Measurements from ENCODE around the gene EARS2.
"Not testable (repeated sequence)": the region's sequence is repeated elsewhere in the genome, so short reads cannot be mapped to it uniquely, and the experiment has no call there.

EARS2 gene

DNA sequence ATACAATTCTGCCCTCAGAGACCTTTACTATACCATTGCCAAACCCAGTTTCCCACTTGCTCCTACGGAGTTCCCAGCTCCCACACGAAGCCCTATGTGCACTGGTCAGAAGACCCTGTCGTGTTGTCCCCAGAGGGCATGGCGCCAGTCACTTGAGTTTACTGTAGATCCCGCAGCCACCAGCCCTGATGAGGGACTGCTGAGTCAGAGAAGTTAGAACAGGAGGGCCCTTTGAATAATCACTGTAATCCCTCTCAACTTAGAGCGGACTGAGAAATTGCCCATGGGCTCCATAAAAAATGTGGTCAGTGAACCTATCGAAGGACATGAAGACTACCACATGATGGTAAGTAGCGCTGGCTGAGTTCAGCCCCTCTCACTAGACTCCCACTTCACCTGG lies 9.6 kb upstream of the EARS2 start:
- no peak for DNase-seq

DNA sequence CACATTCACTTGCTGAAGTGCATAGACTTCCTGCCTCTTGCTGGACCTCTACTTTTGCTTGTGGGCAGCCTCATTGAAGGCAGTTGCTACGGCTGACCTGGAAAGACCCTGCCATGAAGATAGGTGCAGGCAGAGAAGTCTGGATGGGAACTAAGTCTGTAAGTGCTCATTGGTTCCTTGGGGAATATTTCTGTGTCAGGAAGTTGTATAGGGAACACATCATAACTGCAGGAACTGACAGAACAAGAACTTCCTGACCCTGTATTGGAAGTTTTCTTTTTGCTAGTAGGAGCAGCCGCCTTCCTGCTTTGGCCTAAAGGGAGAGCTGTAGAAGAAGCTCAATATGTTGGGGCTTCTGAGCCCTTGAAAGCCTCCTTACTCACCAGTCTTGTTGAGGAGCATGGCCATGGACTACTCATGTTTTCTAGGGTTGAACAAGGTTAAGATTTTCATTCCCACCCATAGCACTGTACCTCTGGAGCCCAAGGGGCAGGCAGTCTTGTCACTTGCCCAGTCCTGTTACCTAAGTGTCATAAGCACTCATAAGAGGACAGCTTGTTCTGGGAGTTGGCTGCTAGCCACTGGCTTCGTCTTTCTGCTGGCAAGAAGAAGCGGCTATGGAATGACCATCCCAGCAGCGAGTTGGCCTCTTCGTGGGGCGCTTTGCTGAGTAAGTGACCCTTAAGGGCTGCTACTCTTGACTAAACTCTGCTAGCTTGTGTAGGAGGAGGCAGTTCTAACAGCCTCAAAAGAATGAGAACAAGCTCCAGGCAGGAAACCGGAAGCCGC lies 7.6 kb upstream of the EARS2 start:
- DNase-seq = no peak

DNA sequence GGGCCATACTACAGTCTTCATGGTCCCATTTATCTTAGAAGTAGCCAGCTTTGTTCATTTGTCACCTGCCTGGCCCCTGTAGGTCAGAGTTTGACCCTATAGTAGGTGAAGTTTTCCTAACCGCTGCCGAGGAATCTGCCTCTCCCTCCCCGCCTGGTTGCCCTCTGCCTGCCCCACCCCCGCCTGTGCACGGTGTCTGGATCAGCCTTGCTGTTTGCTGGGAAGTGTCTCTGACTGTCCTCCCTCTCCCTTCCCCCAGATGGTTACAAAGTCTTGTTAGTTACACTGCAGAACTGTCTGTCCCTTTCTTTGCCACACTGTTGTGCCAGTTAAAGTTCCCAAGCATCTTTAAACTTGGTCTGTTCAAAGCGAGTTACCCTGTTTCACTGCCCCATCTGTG lies 6.0 kb upstream of the EARS2 start:
- DNase-seq = no peak

DNA sequence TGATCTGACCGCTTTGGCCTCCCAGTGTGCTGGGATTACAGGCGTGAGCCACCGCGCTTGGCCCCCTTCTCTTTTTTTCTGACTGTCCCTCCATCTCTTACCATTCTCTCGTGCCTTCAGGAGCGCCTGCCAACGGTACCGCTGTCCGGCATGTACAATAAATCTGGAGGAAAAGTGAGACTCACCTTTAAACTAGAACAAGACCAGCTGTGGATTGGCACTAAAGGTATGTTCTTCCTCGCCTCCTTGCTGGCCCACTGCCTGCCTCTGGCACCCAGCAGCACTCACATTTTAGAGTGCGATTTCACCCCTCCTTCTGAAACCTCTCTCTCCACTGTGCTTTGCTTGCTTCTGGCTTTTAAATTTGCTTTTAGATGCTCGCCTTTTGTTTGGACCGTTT lies 5.4 kb upstream of the EARS2 start:
- no peak for DNase-seq

DNA sequence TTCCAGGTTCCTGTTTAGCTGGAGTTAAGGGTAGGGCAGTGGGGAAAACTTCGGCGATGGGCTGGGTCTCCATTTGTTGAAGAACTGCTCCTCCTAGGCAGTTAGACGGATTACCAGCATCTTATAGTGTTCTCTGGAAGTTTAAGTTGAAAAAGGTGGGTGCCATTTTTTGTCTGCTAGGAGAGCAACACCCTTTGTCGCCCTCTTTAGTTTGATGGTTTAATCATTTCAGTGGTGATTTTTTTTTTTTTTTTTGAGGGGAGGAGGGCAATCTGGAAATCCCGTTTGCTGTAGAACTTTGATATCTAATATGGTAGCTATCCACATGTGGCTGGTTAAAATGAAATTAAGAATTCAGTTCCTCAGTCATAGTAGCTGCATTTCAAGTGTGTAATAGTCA lies 4.4 kb upstream of the EARS2 start:
- DNase-seq = no peak

GRCh38 chr16:23557779-23558702 lies 891 bp upstream of the EARS2 start:
- no peak for DNase-seq

DNA sequence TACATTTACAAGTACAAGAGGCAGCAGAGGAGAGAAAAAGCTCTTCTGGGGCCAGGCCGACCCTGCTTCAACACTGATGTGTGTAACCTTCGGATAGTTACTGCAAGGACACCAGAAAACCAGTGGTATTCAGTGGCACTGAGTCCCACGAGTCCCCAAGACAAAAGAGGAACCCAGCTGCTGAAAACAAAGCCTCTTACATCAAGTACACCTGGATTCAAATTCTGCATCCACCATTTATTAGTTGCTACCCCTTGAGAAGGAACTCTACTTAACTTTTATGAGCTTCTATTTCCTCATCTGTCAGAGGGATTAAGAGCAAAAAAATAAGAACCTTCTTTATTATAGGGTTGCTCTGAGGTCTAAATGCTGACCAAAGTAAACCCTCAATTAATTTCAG lies 2.6 kb downstream of the EARS2 start:
- no peak for DNase-seq

DNA sequence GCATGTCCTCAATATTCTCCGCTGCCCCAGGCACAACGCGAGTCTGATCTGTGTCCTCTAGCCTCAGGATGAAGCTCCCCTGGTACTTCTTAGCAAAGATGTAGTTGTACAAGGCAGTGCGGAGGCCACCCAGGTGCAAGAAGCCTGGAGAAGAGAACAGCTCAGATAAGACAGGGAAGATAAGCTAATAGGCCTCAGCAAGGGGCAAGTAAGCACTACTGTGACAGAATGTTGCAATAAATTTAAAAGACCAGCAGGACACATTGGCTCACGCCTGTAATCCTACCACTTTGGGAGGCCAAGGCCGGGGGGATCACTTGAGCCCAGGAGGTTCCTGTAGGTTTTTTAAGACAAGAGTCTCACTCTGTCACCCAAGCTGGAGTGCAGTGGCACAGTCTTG lies 5.0 kb downstream of the EARS2 start:
- DNase-seq = no peak

DNA sequence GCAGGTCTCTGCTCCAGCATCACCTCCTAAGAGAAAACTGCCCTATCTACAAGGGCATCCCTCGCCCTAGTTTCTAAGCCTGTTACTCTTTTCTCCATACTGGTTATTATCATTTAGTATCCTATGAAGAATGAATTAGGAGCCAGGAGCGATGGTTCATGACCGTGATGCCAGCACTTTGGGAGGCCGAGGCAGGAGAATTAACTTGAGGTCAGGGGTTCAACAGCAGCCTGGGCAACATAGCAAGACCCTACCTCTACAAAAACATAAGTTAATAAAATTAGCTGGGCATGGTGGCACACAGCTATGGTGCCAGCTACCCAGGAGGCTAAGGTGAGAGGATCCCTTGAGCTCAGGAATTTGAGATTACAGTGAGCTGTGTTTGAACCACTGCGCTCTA lies 7.2 kb downstream of the EARS2 start:
- DNase-seq = no peak

DNA sequence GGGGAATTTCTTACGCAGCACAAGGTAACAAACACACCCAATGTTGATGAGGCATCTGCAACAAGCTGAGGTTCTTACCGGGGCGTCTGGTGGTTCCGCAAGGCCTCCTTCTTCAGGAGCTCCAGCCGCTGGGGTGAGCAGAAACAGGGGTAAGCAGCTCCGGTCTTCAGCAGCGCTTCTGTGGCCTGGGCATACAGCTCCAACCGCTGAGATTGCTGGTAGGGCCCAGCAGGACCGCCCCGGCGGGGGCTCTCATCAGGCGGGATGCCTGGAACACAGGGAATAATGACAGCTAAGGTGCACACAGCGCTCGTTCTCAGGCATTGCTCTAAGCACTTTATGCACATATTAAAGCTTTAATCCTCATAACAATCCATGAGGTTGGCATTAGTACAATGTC lies 12.7 kb downstream of the EARS2 start:
- no peak for DNase-seq

- DNase-seq = not testable (repeated sequence)
Measured at GRCh38 chr16:23540817-23541178, 16.4 kb downstream of the EARS2 start.

DNA sequence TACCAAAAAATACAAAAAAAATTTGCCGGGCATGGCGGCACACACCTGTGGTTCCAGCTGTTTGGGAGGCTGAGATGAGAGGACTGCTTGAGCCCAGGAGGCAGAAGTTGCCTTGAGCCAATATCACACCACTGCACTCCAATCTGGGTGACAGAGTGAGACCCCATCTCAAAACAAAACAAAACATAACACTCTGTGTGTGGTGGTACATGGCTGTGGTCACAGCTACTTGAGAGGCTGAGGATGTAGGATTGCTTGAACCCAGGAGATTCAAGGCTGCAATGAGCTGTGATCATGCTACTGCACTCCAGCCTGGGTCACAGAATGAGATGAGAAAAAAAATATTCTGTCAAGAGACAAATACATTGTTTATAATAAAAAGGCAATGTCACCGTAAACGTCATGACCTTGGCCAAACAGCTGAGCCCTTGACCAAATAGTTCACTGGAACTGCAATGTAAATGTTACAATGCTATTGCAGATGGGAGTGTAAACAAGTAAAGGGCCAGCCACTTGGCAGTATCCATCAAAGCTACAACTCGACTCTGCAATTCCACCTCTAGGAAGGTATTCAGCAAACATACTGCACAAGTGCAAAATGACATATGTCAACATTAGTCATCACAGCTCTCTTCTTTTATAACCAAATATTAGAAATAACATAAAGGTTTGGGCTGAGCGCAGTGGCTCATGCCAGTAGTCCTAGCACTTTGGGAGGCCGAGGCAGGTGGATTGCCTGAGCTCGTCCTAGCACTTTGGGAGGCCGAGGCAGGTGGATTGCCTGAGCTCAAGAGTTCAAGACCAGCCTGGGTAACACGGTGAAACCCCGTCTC lies 16.9 kb downstream of the EARS2 start:
- no peak for DNase-seq

- no peak for DNase-seq
Measured at GRCh38 chr16:23538919-23539278, 18.3 kb downstream of the EARS2 start.

DNA sequence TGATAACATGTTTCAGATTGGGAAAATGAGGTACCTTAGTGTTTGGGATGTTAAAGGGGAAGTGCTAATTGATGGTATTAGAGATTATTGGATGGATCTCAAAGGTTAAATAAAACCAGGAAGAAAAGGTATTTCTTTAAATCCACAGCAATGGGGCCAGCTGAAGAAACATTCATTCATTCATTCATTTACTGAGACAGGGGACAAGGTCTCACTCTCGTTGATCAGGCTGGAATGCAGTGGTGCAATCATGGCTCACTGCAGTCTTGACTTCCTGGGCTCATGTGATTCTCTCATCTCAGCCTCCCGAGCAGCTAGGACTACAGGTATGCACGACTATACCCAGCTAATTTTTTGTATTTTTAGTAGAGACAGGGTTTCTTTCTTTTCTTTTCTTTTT lies 19.8 kb downstream of the EARS2 start:
- DNase-seq = no peak

DNA sequence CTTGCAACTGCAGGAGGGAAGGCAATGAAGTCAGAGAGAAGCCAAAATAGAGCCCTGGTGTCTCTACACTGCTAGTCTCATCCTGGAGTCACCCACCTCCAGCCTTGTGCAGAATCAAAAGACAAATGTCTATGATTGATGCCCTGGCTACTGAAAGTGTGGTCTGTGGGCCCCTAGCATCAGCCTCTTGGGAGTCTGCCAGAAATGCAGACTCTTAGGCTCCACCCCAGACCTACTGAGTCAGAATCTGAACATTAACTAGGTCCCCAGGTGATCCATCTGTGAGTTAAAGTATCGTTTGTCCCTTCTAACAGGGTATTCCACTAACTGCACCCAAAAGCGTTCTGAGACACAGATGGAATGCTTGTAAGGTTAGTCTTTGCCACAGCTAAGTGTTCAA lies 21.2 kb downstream of the EARS2 start:
- DNase-seq = peak; percentile 20

GRCh38 chr16:23534868-23535860 lies 22.0 kb downstream of the EARS2 start:
- no peak for DNase-seq

GRCh38 chr16:23532448-23532847 lies 24.7 kb downstream of the EARS2 start:
- no peak for DNase-seq

- DNase-seq = no peak
Measured at GRCh38 chr16:23530062-23530461, 27.1 kb downstream of the EARS2 start.

DNA sequence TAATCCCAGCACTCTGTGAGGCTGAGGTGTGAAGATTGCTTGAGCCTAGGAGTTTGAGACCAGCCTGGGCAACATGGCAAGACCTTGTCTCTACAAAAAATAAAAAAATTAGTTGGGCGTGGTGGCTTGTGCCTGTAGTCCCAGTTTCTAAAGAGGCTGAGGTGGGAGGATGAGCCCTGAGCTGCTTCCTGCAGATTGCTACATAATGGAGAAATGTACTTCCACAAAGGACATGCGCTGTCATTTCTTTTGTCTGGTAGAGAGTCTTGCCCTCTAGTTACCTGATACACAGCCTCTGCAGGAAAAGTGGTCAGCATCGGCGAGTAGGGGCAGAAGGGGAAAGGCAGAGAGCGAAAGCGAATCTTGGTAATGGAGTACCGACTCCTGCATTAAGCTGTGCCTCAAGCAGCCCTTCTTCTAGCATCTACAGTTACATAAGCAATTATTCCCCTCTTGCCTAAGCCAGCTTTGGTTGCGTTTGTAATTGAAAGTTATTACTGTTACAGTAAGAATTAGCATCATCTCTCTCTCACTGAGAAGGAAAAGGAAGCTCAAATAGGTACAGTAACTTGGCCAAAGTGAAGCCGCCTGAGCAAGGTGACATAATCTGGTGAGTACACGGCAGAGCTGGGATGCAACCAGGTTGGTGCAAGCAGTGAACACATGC lies 28.4 kb downstream of the EARS2 start:
- DNase-seq = no peak

DNA sequence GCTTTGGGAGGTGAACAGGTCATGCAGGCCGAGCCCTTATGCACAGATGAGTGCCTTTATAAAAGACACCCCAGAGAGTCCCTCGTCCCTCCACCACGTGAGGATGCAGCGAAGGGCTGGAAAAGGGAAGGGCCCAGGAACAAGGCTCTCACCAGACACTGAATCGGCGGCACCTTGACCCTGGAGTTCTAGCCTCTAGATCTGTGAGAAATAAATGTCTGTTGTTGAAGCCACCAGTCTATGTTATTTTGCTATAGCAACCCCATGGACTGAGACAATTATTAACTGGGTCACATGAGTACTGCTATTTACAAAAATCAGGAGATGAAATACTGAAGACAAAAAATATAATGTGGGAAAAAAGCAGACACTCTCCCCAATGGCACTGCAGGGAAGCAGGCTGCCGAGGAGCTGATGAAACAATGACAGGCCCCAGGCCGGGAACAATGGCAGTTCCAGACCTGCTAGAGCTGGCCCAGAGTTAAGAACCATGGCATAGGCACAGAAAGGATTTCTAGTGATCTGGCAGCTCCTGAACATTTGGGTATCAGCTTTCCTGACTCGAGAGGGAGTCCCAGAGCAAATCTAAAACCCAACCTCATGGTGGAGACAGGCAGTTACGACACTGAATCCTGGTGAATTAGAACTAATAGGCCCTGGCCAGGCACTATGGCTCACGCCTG lies 29.0 kb downstream of the EARS2 start:
- peak; percentile 13 for DNase-seq

DNA sequence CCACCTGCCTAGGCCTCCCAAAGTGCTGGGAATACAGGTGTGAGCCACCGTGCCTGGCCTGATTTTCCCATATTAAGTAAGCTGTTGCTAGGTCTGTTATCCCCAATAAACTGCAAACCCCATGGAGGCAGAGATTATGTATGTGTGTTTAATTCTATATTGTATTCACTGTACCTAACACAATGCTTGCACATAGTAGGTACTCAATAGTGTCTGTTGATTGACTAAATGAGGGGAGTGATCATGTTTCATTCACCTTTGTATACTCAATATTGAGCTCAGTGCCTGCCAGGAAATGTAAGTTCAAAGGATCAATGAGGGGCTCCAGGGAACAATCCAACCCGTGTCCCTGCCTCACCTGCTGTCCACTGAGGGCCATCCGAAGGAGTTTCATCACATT lies 32.3 kb downstream of the EARS2 start:
- no peak for DNase-seq
